GM12892 (cell line): ENCODE measurements around the gene PTTG1IP.

Source experiments
- POLR2A ChIP-seq: IDR thresholded peaks from 2 replicates; pipeline ENCODE4 v1.6.1; 2011; ENCODE audit warnings: low read depth, low read length, control low read depth
- POLR2AphosphoS5 ChIP-seq: IDR thresholded peaks from 2 replicates; pipeline ENCODE4 v1.6.1; 2011; ENCODE audit warnings: low read depth, low read length, control low read depth
- TAF1 ChIP-seq: IDR thresholded peaks from 2 replicates; pipeline ENCODE4 v1.6.1; 2011; ENCODE audit warnings: low read depth, mild to moderate bottlenecking, control low read depth, low read length, borderline replicate concordance

- TF ChIP-seq POLR2A (no peak), TAF1 (no peak), POLR2AphosphoS5 (no peak)
Measured at GRCh38 chr21:44917446-44918106, 44.1 kb upstream of the PTTG1IP start.
